ENCODE results near the gene ALK. TPM values are rescaled to one million over a fixed set of nuclear protein-coding genes. Genes with fewer than 3 reads are reported as not detected.

ALK gene
- total RNA-seq, 2 donors from 2014 or later: not detected

DNA sequence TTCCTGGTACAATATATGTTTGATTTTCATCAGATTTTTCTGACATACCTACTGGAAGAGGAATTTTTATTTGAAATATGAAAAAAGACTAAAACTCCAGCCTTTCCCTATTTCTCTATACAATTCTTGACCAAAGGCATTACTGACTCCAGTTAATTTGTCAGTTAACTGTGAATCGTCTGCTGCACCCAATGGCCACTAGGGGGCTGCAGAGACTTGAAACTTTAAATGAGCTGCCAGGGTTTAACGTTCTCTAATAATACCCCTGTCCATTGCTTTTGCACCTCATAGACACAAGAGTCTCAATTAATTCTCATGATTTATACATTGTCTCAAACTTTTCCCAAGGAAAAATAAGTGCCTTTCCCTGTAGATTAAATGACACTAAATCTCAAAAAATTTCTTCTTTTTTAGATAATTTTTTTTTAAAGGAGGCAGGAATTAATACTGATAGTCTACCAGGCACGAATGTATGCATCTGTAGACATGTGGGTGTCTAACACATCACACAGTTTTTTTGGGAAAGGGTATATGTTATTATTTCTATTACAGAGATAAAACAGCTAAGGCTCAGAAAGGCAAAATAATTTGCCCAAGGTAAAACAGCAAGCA lies 1.8 kb upstream of the ALK start:
- no peak for DNase-seq (ENCODE audit: low spot score)
- H3K27me3 Mint-ChIP-seq: peaks cover 42 to 56% of the 10 kb centered on the region in 2 donors
- no peak overlapping the region for H3K27ac Mint-ChIP-seq
- peaks cover 6% of the 10 kb centered on the region for H3K36me3 Mint-ChIP-seq
- no peaks in the 10 kb centered on the region for H3K9me3 Mint-ChIP-seq
- peaks cover 0 to 4% of the 10 kb centered on the region in 2 donors for H3K4me1 Mint-ChIP-seq (ENCODE audit: low read depth in 2 of 2)
- no peak overlapping the region for H3K4me3 Mint-ChIP-seq
- no peak for ATAC-seq

DNA sequence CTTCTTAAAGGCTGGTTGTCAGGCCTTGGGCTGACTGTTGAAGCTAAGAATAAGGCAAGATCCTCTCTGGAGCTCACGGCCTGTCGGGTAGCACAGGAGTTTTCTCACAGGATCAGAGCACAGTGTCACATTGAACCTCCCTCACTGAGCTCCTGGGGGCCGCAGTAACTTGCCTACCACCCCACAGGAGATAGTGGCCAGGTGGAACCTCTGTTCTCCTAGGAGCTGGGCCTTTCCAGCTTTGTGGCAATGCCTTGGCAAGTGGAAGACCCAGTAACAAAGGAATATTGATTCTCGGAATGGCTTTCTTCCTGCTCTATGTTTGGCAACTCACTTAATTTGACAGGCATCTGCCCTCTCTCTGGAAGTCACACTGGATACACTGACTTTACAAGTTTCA lies 1.2 kb upstream of the ALK start:
- Mint-ChIP-seq H3K27ac (no peak overlapping the region), H3K4me3 (peak overlapping the region; percentile 47), H3K9me3 (no peaks in the 10 kb centered on the region), H3K27me3 (peaks cover 39 to 56% of the 10 kb centered on the region in 2 donors), H3K36me3 (peaks cover 6% of the 10 kb centered on the region), H3K4me1 (ENCODE audit: low read depth in 2 of 2) (peaks cover 0 to 4% of the 10 kb centered on the region in 2 donors)
- ATAC-seq (no peak), DNase-seq (ENCODE audit: low spot score) (no peak)

DNA sequence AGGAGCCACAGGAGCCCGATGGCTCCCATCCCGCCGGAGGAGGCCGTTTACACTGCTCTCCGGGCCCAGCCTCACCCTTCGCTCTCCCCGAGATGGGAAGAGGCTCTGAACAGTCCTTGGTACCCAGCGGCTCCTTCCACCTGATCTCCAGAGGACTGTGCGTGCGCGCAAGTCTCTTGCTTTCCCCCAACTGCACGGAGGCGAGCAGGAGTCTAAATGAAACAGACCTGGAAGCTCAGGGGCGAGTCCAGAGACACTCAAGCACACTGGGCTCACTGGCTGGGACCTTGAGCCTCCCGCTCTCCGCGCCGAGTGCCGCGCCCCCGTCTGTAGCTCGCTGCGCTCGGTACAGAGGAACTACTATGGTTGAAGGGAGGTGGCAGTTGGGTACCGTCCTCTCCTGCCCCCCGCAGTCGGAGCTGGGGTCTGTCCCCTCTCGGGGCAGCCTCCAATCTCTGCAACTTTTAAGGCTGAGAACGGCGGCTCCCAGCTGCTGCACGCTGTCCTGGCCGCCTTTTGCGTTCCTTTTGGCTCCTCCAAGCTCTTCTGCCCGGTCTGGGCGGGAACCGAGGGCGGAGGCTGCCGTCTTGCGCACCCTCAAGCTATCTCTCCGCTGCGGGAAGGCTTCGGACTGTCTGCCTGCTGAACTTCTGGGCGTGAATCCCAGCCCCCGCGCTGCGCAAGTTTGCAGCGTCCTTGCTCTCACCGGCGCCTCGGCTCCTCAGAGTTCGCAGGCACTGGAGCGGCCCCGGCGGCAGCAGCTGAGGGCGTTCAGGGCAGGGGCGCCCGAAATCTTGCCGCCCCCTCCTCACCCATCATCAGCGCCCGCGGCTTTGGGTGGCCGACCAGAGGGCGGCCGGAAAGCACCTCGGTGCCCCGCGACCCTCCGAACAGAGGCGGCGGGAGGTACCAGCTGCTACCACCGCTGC lies 491 bp downstream of the ALK start:
- Mint-ChIP-seq H3K9me3 (no peaks in the 10 kb centered on the region), H3K27me3 (peaks cover 52 to 68% of the 10 kb centered on the region in 2 donors), H3K4me3 (no peak overlapping the region), H3K4me1 (ENCODE audit: low read depth in 2 of 2) (peaks cover 0 to 4% of the 10 kb centered on the region in 2 donors), H3K27ac (no peak overlapping the region), H3K36me3 (peaks cover 6% of the 10 kb centered on the region)
- ATAC-seq (peak; percentile 17 to 24), DNase-seq (ENCODE audit: low spot score) (no peak)

DNA sequence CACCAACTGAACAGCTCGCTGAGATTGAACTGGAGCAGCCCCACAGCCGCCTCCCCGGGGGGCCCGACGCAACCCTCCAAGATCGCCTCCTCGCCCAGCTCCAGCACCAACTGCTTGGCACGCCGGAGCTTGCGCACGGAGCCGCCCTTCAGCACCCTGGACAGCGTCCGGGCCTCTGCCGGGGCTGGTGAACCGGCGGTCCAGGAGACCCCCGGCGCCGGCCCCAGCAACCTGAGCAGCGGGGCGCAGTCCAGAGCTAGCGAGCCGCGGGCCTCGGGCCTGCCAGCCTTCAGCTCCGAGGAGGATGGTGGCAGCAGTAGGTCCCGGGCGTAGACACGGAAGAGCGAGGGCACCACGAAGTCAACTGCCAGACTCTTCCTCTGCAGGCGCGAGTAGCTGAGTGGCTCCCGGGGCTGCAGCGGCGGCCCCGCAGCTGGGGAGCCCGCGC lies 1.2 kb downstream of the ALK start:
- H3K27ac Mint-ChIP-seq: no peak overlapping the region
- no peak overlapping the region for H3K4me3 Mint-ChIP-seq
- DNase-seq (ENCODE audit: low spot score) (no peak), ATAC-seq (peak in 1 of 2 donors; percentile 43)
- peaks cover 6% of the 10 kb centered on the region for H3K36me3 Mint-ChIP-seq
- H3K4me1 Mint-ChIP-seq (ENCODE audit: low read depth in 2 of 2): peaks cover 0 to 4% of the 10 kb centered on the region in 2 donors
- H3K9me3 Mint-ChIP-seq: no peaks in the 10 kb centered on the region
- H3K27me3 Mint-ChIP-seq: peaks cover 55 to 68% of the 10 kb centered on the region in 2 donors

DNA sequence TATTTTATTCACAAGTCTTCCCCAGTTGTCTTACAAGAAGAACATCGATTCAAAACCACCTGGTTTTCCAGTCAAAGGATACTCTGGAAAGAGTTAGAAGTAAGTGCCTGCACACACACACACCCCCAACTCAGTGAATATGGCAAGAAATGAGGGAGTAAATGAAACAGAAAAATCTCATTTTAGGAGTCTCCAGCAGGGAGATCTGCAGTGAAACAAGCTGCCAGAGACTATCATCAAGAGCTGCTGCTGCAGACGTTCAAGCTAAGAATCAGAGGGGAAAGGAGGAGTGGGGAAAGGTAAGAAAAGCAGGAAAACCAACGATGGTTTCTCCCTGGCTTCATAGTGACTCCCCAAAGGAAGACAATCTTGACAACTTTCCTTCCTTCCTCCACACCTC lies 2.4 kb downstream of the ALK start:
- Mint-ChIP-seq H3K4me3 (no peak overlapping the region), H3K27me3 (peaks cover 48 to 58% of the 10 kb centered on the region in 2 donors), H3K27ac (no peak overlapping the region), H3K36me3 (peaks cover 6% of the 10 kb centered on the region), H3K4me1 (ENCODE audit: low read depth in 2 of 2) (peaks cover 0 to 4% of the 10 kb centered on the region in 2 donors), H3K9me3 (no peaks in the 10 kb centered on the region)
- ATAC-seq (no peak), DNase-seq (ENCODE audit: low spot score) (no peak)

DNA sequence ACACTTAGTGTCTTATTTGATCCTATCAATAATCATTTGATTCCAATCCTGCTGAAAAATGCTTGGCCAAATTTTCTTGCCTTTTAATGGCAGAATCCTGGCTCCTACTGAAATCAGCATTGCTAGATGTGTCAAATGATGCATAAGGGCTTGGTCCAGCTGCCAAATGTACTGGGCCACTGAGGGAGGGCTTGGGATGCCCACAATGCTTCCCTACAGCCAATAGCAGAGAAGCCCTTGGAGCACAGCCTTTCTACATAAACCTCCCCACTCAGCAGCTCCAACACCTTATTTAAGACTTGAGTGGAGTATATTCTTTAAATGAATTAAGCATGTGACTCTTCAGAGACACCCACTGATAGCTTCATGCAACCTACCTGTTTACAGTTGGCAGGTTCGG lies 3.6 kb downstream of the ALK start:
- peaks cover 51 to 63% of the 10 kb centered on the region in 2 donors for H3K27me3 Mint-ChIP-seq
- peaks cover 0 to 4% of the 10 kb centered on the region in 2 donors for H3K4me1 Mint-ChIP-seq (ENCODE audit: low read depth in 2 of 2)
- H3K27ac Mint-ChIP-seq: no peak overlapping the region
- no peak overlapping the region for H3K4me3 Mint-ChIP-seq
- peaks cover 6% of the 10 kb centered on the region for H3K36me3 Mint-ChIP-seq
- peaks cover 3% of the 10 kb centered on the region for H3K9me3 Mint-ChIP-seq
- ATAC-seq: no peak
- no peak for DNase-seq (ENCODE audit: low spot score)

DNA sequence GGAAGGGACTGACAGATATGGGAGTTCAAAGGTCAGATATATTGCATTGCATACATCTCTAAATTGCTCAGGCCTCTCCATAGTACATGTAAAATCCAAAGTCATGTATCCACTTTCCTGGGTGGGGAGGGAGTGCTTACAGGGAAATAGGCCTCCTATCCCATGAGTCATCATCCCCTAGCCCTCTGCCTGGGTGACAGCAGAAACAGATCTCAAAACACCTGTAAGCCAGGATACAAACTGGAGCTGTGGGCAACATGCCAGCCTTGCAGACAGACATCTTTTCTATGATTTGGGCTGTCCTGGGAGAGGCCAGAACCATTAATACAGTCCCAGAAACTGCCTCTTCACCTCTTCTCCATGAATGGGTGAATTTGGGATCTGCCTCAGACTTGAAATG lies 4.8 kb downstream of the ALK start:
- Mint-ChIP-seq H3K4me3 (no peak overlapping the region), H3K9me3 (peaks cover 3% of the 10 kb centered on the region), H3K27me3 (peaks cover 48 to 61% of the 10 kb centered on the region in 2 donors), H3K4me1 (ENCODE audit: low read depth in 2 of 2) (no peaks in the 10 kb centered on the region), H3K27ac (no peak overlapping the region), H3K36me3 (peaks cover 6% of the 10 kb centered on the region)
- ATAC-seq (no peak), DNase-seq (ENCODE audit: low spot score) (no peak)

DNA sequence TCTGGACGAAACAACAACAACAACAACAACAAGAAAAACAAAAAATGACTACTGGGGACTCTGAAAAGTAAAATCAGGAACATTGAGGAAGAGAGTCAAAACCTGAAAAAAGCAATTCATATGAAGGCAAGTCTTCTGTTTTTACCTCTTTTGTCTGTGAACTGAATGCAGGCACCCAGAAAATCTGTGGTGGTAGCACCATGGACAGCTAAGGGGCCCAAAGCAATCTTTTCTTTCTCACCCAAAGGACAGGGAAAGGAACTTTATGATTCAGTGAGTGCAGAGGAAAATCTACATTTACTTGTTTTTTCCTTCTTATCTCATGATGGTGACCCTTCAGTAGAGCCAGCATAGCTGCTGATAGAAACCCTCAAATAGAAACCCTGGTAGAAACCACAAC lies 10.4 kb downstream of the ALK start:
- Mint-ChIP-seq H3K36me3 (no peaks in the 10 kb centered on the region), H3K27ac (no peak overlapping the region), H3K27me3 (peaks cover 31 to 35% of the 10 kb centered on the region in 2 donors), H3K9me3 (peaks cover 3% of the 10 kb centered on the region), H3K4me3 (no peak overlapping the region), H3K4me1 (ENCODE audit: low read depth in 2 of 2) (no peaks in the 10 kb centered on the region)
- ATAC-seq (no peak), DNase-seq (ENCODE audit: low spot score) (no peak)

DNA sequence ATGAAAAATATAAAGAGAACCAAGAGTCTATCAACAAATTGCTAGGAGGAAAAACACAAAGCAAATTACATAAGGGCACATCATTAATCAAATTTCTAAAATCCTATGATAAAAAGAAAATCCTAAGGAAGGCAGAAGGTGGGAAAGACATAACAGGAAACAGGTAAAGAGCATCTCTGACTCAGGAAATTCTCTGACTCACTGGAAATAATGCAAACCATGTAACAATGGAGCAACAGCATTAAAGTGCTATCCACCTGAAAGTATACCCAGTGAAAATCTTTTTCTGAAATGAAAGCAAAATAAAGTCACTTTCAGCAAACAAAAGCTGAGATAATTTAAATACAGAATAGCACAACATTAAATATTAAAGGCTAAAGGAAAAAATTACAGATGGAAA lies 10.9 kb downstream of the ALK start:
- ATAC-seq (no peak), DNase-seq (ENCODE audit: low spot score) (no peak)
- no peak overlapping the region for H3K4me3 Mint-ChIP-seq
- no peak overlapping the region for H3K27ac Mint-ChIP-seq
- peaks cover 26 to 34% of the 10 kb centered on the region in 2 donors for H3K27me3 Mint-ChIP-seq
- no peaks in the 10 kb centered on the region for H3K36me3 Mint-ChIP-seq
- peaks cover 3% of the 10 kb centered on the region for H3K9me3 Mint-ChIP-seq
- no peaks in the 10 kb centered on the region for H3K4me1 Mint-ChIP-seq (ENCODE audit: low read depth in 2 of 2)

DNA sequence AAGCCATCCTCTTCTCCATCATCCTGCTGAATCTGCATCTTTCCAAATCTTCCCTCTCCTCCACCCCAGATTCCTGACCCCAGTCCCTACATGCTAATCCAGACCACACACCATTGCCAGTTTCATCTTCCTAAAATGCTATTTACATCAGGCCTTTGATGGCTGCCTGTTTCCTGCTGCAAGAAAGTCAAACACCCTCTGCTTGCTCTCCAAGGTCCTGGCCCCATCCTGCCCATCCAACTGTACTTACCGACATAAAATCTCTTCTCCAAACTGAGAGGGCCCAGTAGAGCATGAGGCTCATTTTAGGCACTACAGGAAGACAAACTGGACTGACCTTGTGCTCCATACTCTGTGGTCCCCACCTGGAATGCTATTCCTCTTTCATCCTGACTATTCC lies 19.0 kb downstream of the ALK start:
- Mint-ChIP-seq H3K4me3 (no peak overlapping the region), H3K27ac (no peak overlapping the region), H3K9me3 (no peaks in the 10 kb centered on the region), H3K36me3 (no peaks in the 10 kb centered on the region), H3K27me3 (peaks cover 30 to 67% of the 10 kb centered on the region in 2 donors), H3K4me1 (ENCODE audit: low read depth in 2 of 2) (no peaks in the 10 kb centered on the region)
- ATAC-seq (no peak), DNase-seq (ENCODE audit: low spot score) (no peak)

DNA sequence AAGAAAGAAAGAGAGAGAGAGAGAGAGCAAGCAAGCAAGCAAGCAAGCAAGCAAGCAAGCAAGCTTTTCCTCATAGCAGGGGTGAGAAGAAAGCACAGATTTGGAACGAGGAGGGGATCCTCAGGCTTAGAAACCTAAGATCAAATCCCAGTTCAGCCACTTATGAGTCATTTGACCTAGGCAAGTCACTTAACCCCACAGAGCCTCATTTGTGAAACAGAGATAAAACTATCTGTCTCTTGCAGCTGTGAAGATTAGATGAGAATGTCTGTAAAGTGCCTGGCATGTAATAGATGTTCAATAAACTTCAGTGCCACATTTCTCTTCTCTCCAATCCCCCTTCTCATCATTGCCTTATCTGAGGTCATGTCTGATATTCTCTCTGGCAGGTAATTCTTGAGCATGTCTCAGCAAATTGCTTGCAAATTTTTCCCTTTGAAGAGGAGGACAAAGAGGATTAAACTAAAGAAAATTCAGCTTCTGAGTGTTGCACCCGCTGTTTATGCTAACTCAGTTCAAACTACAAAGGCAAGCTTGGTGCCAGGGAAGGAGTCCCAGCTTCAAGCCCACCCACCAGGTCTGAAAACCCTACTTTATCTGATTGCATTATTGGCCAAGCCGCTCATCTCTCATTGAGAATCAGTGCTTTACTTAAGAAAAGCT lies 20.3 kb downstream of the ALK start:
- ATAC-seq: no peak
- Mint-ChIP-seq H3K27me3 (peaks cover 29 to 72% of the 10 kb centered on the region in 2 donors), H3K27ac (no peak overlapping the region), H3K4me3 (no peak overlapping the region), H3K36me3 (no peaks in the 10 kb centered on the region), H3K4me1 (ENCODE audit: low read depth in 2 of 2) (no peaks in the 10 kb centered on the region), H3K9me3 (no peaks in the 10 kb centered on the region)
- no peak for DNase-seq (ENCODE audit: low spot score)

DNA sequence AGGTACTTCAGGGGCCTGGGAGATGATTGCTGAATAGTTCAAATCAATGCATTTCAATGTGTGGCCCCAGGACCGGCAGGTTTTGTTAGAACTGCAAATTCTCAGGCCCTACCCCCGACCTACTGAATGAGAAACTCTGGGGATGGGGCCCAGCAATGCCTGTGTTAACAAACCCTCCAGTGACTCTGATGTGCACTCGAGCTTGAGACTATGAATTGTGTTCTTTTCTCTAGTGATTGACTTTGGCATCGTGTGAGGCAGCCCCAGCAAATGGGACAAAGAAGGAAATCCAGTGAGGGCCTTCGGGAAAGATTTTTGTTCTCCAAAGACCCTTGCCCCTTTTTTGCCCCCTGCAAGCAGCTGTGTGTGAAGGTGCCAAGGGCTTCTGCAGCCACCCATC lies 22.4 kb downstream of the ALK start:
- ATAC-seq: no peak
- DNase-seq (ENCODE audit: low spot score): no peak
- no peak overlapping the region for H3K4me3 Mint-ChIP-seq
- no peaks in the 10 kb centered on the region for H3K9me3 Mint-ChIP-seq
- no peak overlapping the region for H3K27ac Mint-ChIP-seq
- H3K4me1 Mint-ChIP-seq (ENCODE audit: low read depth in 2 of 2): no peaks in the 10 kb centered on the region
- H3K36me3 Mint-ChIP-seq: no peaks in the 10 kb centered on the region
- H3K27me3 Mint-ChIP-seq: peaks cover 30 to 75% of the 10 kb centered on the region in 2 donors

DNA sequence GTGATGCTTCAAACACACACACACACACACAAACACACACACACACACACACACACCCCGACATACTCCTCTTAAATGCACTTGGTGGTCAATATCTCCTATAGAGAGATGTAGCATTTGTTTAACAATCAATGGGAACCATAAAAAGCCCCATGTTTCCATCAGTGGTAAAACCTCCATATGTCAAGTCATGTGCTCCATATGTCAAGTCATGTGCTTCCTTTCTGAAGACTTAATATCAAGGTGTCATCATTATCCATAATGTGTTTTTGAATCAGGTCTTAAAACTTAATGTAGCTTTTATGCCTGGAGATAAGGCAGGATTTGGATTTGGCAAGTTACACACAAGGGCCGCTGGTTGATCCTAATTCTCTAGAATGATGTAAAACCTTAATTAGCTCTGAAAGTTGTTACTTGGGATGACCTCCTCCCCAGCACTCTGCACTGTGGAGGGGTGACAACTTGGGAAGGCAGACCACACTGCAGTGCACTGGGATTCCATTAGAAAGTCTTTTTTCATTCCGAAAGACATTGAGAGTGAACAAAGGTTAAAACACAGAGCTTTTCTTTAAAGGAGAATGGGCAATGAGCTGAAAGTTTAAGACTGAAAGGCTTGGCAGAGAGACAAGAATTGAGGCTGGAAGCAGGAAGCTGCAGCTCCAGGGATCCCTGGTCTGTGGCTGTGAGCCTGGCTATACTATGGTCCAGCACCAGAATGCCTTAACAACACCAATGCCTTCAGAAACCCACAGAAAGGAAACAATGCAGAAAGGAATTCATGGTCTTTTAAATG lies 26.4 kb downstream of the ALK start:
- DNase-seq (ENCODE audit: low spot score) (no peak), ATAC-seq (no peak)
- H3K4me3 Mint-ChIP-seq: no peak overlapping the region
- H3K27ac Mint-ChIP-seq: no peak overlapping the region
- peaks cover 30 to 58% of the 10 kb centered on the region in 2 donors for H3K27me3 Mint-ChIP-seq
- H3K36me3 Mint-ChIP-seq: no peaks in the 10 kb centered on the region
- H3K4me1 Mint-ChIP-seq (ENCODE audit: low read depth in 2 of 2): no peaks in the 10 kb centered on the region
- H3K9me3 Mint-ChIP-seq: no peaks in the 10 kb centered on the region

Measured in natural killer cell treated with Interleukin-12 subunit alpha and Interleukin-12 subunit beta and Interleukin-15 and Interleukin-18, amount 100 ng/mL, for 72 hours (primary cell).